Upper lobe of right lung (tissue), 1 donor: Measurements from ENCODE around the gene SMARCB1. TPM values are rescaled to one million over a fixed set of nuclear protein-coding genes. Genes with fewer than 3 reads are reported as not detected.

Source experiments
- ATAC-seq: fragments of 200-7000 bp; cut with Tn5 transposase; one replicate; pipeline ENCODE4 v1.9.1; 2020; ENCODE audit warnings: mild to moderate bottlenecking, moderate library complexity
- DNase-seq: peaks from one replicate; pipeline ENCODE4 v3.0.0-alpha.2; 2020
- H3K27ac ChIP-seq: fragments of 200-600 bp; one replicate; pipeline ENCODE4 v1.8.0; 2022
- H3K27me3 ChIP-seq: fragments of 200-600 bp; one replicate; pipeline ENCODE4 v1.8.0; 2022; ENCODE audit warnings: mild to moderate bottlenecking
- H3K36me3 ChIP-seq: fragments of 200-600 bp; one replicate; pipeline ENCODE4 v1.8.0; 2022
- H3K4me1 ChIP-seq: fragments of 200-600 bp; one replicate; pipeline ENCODE4 v1.8.0; 2022
- H3K4me3 ChIP-seq: fragments of 200-600 bp; one replicate; pipeline ENCODE4 v1.8.0; 2022; ENCODE audit warnings: mild to moderate bottlenecking
- H3K9me3 ChIP-seq: fragments of 200-600 bp; one replicate; pipeline ENCODE4 v1.8.0; 2022
- CTCF ChIP-seq: fragments of 200-600 bp; IDR thresholded peaks from one replicate; pipeline ENCODE4 v1.8.0; 2022; ENCODE audit warnings: antibody characterized with exemption
- intact Hi-C: fragments of 100-400 bp; cut with DNase I; formaldehyde crosslinking; loops from one replicate; pipeline ENCODE4 v1.11.0; 2022
- total RNA-seq: library from RNA; stranded (reverse); fragmentation: NEBNext Ultra II Directional; extraction: Animal tissue kit (Norgen Biotek cat#: 25700); gene quantifications from one replicate; pipeline ENCODE4 v1.2.1, GENCODE V29; 2021
- donor health status: DM: no; HTN: yes; CAD: no; lungs with severe emphysema.

The SMARCB1 gene
- total RNA-seq, 1 donor from 2014 or later: 59.6 TPM

GRCh38 chr22:23822101-23822671 lies 35.4 kb downstream of the SMARCB1 start:
- no peak for DNase-seq
- intact Hi-C loops: no loop called here

GRCh38 chr22:23823331-23823791 lies 36.6 kb downstream of the SMARCB1 start:
- H3K4me1 ChIP-seq: no peaks in the 10 kb centered on the region
- no peak for ATAC-seq
- TF ChIP-seq CTCF: no peak
- no peaks in the 10 kb centered on the region for H3K9me3 ChIP-seq
- H3K36me3 ChIP-seq: peaks cover 99% of the 10 kb centered on the region
- no peak for DNase-seq
- H3K27me3 ChIP-seq: no peaks in the 10 kb centered on the region
- intact Hi-C loops: no loop called here
- no peak overlapping the region for H3K4me3 ChIP-seq
- no peak overlapping the region for H3K27ac ChIP-seq

More at GRCh38 chr22:23822101-23822671, 35.4 kb downstream of the SMARCB1 start:
- TF ChIP-seq CTCF: no peak
- Histone ChIP-seq H3K4me3 (no peak overlapping the region), H3K9me3 (no peaks in the 10 kb centered on the region), H3K27ac (no peak overlapping the region), H3K27me3 (no peaks in the 10 kb centered on the region), H3K36me3 (peaks cover 99% of the 10 kb centered on the region), H3K4me1 (no peaks in the 10 kb centered on the region)
- ATAC-seq: no peak

GRCh38 chr22:23824476-23825245 lies 37.9 kb downstream of the SMARCB1 start:
- H3K4me3 ChIP-seq: no peak overlapping the region
- no peak overlapping the region for H3K27ac ChIP-seq
- ATAC-seq (no peak), DNase-seq (no peak)
- intact Hi-C loops: no loop called here
- TF ChIP-seq CTCF: no peak
- H3K9me3 ChIP-seq: no peaks in the 10 kb centered on the region
- no peaks in the 10 kb centered on the region for H3K27me3 ChIP-seq
- peaks cover 88% of the 10 kb centered on the region for H3K36me3 ChIP-seq
- H3K4me1 ChIP-seq: no peaks in the 10 kb centered on the region

- no peak overlapping the region for H3K27ac ChIP-seq
- ATAC-seq: no peak
- H3K4me1 ChIP-seq: no peaks in the 10 kb centered on the region
- H3K9me3 ChIP-seq: no peaks in the 10 kb centered on the region
- H3K4me3 ChIP-seq: no peak overlapping the region
- DNase-seq: no peak
- intact Hi-C loops: no loop called here
- H3K36me3 ChIP-seq: peaks cover 85% of the 10 kb centered on the region
- H3K27me3 ChIP-seq: no peaks in the 10 kb centered on the region
- no peak for TF ChIP-seq CTCF
Measured at GRCh38 chr22:23825246-23825905, 38.6 kb downstream of the SMARCB1 start.

- DNase-seq (no peak), ATAC-seq (no peak)
- H3K9me3 ChIP-seq: no peaks in the 10 kb centered on the region
- no peak for TF ChIP-seq CTCF
- H3K36me3 ChIP-seq: peaks cover 84% of the 10 kb centered on the region
- no peak overlapping the region for H3K4me3 ChIP-seq
- intact Hi-C loops: no loop called here
- no peaks in the 10 kb centered on the region for H3K27me3 ChIP-seq
- H3K4me1 ChIP-seq: no peaks in the 10 kb centered on the region
- no peak overlapping the region for H3K27ac ChIP-seq
Measured at GRCh38 chr22:23826510-23827350, 40.0 kb downstream of the SMARCB1 start.
